SU-DHL-6 (cell line): ENCODE data around the gene OMP.

Source experiments
- H2AFZ ChIP-seq: fragments of 200-600 bp; sonication (generic); 2 replicates; pipeline ENCODE4 v1.6.1; 2014; ENCODE audit warnings: low read depth, mild to moderate bottlenecking, moderate library complexity, mixed read lengths, antibody characterized with exemption, low read length; ENCODE audit not compliant: severe bottlenecking
- H3F3A ChIP-seq: fragments of 200-600 bp; shearing (Covaris generic); 2 replicates; pipeline ENCODE4 v1.6.0; 2016; ENCODE audit warnings: antibody characterized with exemption, mild to moderate bottlenecking; ENCODE audit not compliant: insufficient read depth
- H3K27ac ChIP-seq: fragments of 200-600 bp; sonication (generic); 2 replicates; pipeline ENCODE4 v1.5.1; 2016; ENCODE audit warnings: low read depth, mild to moderate bottlenecking, low read length, moderate library complexity, mixed read lengths
- H3K27me3 ChIP-seq: fragments of 200-600 bp; sonication (generic), shearing (Covaris generic); 2 replicates; pipeline ENCODE4 v1.6.0; 2014; ENCODE audit warnings: mild to moderate bottlenecking, low read length
- H3K36me3 ChIP-seq: fragments of 200-600 bp; sonication (generic); 2 replicates; pipeline ENCODE4 v1.6.1; 2014; ENCODE audit warnings: mild to moderate bottlenecking, low read length, mixed read lengths
- H3K4me2 ChIP-seq: fragments of 300-600, 200-600 bp; shearing (Covaris generic), sonication (generic); 2 replicates; pipeline ENCODE4 v1.6.0; 2014; ENCODE audit warnings: low read length, low read depth, mild to moderate bottlenecking; ENCODE audit not compliant: poor library complexity, severe bottlenecking
- H3K4me3 ChIP-seq: fragments of 200-600 bp; sonication (generic); 2 replicates; pipeline ENCODE4 v1.5.1; 2014; ENCODE audit warnings: antibody characterized with exemption, low read length, mild to moderate bottlenecking, mixed read lengths; ENCODE audit not compliant: insufficient read depth, poor library complexity, severe bottlenecking
- H3K79me2 ChIP-seq: fragments of 200-600 bp; sonication (generic); 2 replicates; pipeline ENCODE4 v1.6.1; 2014; ENCODE audit warnings: mild to moderate bottlenecking, low read length, moderate library complexity; ENCODE audit not compliant: insufficient read depth
- H3K9ac ChIP-seq: fragments of 200-600 bp; sonication (generic); 2 replicates; pipeline ENCODE4 v1.7.0; 2014; ENCODE audit warnings: mild to moderate bottlenecking, low read length
- H3K9me2 ChIP-seq: fragments of 200-600 bp; sonication (generic); replicated peaks from 2 replicates; pipeline ENCODE4 v1.6.1; 2014; ENCODE audit warnings: low read length; ENCODE audit not compliant: insufficient read depth
- H3K9me3 ChIP-seq: fragments of 200-600 bp; sonication (generic); 2 replicates; pipeline ENCODE4 v1.6.1; 2014; ENCODE audit warnings: low read length, mixed read lengths; ENCODE audit not compliant: insufficient read depth
- H4K20me1 ChIP-seq: fragments of 200-600 bp; sonication (generic); 2 replicates; pipeline ENCODE4 v1.6.1; 2014; ENCODE audit warnings: low read depth, mild to moderate bottlenecking, antibody characterized with exemption, low read length, moderate library complexity, mixed read lengths
- EZH2phosphoT487 ChIP-seq: fragments of 200-600 bp; sonication (generic), shearing (Covaris generic); conservative IDR thresholded peaks from 2 replicates; pipeline ENCODE4 v1.6.1; 2018; ENCODE audit warnings: mild to moderate bottlenecking, antibody characterized with exemption, low read length, moderate library complexity, mixed read lengths
- TF ChIP-seq, protein P1 (sequence below): fragments of 200-600 bp; sonication (generic); IDR thresholded peaks from one replicate; pipeline ENCODE4 v1.5.1; 2017; ENCODE audit warnings: antibody characterized with exemption, mild to moderate bottlenecking, low read length, moderate library complexity; ENCODE audit not compliant: insufficient read depth, poor library complexity, severe bottlenecking

The OMP gene

DNA sequence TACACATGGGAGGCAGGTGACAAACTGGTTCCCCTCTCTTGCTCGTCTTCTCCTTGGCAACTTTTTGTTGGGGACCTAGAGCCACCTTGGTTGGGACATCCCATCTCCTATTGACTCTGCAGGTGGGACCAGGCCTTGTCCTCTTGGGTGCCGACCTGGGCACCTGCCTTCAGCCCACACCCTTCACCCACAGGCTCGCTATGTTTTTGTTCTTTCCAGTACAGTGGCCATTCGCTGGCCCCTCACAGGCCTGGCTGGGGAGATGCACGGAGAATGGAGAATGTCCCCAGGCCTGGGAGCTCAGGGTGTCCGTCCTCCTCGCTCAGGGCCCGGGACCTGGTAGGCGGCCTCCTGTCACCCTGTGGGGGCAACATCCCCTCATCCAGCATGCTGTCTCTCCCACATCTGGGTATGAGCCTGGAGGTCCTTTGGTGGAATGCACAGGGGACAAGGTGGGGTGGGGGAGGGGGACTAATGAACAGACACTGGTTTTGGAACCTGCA is 14.9 kb upstream of the OMP start:
- Histone ChIP-seq H3K9me2 (no peaks in the 10 kb centered on the region), H3K4me2 (no peak overlapping the region), H2AFZ (no peak overlapping the region), H3K36me3 (no peaks in the 10 kb centered on the region), H3K9me3 (no peaks in the 10 kb centered on the region), H3K9ac (no peak overlapping the region), H3K4me3 (no peak overlapping the region), H3K79me2 (no peaks in the 10 kb centered on the region), H4K20me1 (no peaks in the 10 kb centered on the region), H3K27me3 (no peaks in the 10 kb centered on the region), H3F3A (no peaks in the 10 kb centered on the region), H3K27ac (no peak overlapping the region)
- TF ChIP-seq, protein P1, sequence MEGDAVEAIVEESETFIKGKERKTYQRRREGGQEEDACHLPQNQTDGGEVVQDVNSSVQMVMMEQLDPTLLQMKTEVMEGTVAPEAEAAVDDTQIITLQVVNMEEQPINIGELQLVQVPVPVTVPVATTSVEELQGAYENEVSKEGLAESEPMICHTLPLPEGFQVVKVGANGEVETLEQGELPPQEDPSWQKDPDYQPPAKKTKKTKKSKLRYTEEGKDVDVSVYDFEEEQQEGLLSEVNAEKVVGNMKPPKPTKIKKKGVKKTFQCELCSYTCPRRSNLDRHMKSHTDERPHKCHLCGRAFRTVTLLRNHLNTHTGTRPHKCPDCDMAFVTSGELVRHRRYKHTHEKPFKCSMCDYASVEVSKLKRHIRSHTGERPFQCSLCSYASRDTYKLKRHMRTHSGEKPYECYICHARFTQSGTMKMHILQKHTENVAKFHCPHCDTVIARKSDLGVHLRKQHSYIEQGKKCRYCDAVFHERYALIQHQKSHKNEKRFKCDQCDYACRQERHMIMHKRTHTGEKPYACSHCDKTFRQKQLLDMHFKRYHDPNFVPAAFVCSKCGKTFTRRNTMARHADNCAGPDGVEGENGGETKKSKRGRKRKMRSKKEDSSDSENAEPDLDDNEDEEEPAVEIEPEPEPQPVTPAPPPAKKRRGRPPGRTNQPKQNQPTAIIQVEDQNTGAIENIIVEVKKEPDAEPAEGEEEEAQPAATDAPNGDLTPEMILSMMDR = no peak
- TF ChIP-seq EZH2phosphoT487 = no peak

- TF ChIP-seq EZH2phosphoT487 = no peak
- TF ChIP-seq, protein P1 = no peak
- H3K9ac ChIP-seq = no peak overlapping the region
- H3K9me3 ChIP-seq = no peaks in the 10 kb centered on the region
- H3K4me3 ChIP-seq = no peak overlapping the region
- H3K36me3 ChIP-seq = no peaks in the 10 kb centered on the region
- no peaks in the 10 kb centered on the region for H3K9me2 ChIP-seq
- no peaks in the 10 kb centered on the region for H3F3A ChIP-seq
- H4K20me1 ChIP-seq = no peaks in the 10 kb centered on the region
- H3K79me2 ChIP-seq = no peaks in the 10 kb centered on the region
- H3K27me3 ChIP-seq = no peaks in the 10 kb centered on the region
- no peak overlapping the region for H3K4me2 ChIP-seq
- no peak overlapping the region for H3K27ac ChIP-seq
- H2AFZ ChIP-seq = no peak overlapping the region
Observed at GRCh38 chr11:77088236-77089003, 14.2 kb upstream of the OMP start.

- H3K4me3 ChIP-seq = no peak overlapping the region
- H3F3A ChIP-seq = no peaks in the 10 kb centered on the region
- no peaks in the 10 kb centered on the region for H3K79me2 ChIP-seq
- no peaks in the 10 kb centered on the region for H3K9me3 ChIP-seq
- no peaks in the 10 kb centered on the region for H3K36me3 ChIP-seq
- no peak for TF ChIP-seq EZH2phosphoT487
- TF ChIP-seq, protein P1 = no peak
- no peak overlapping the region for H3K27ac ChIP-seq
- no peaks in the 10 kb centered on the region for H3K27me3 ChIP-seq
- no peaks in the 10 kb centered on the region for H4K20me1 ChIP-seq
- no peak overlapping the region for H3K4me2 ChIP-seq
- H2AFZ ChIP-seq = no peak overlapping the region
- no peaks in the 10 kb centered on the region for H3K9me2 ChIP-seq
- H3K9ac ChIP-seq = no peak overlapping the region
Observed at GRCh38 chr11:77089004-77089545, 13.6 kb upstream of the OMP start.
